ENCODE measurements around the gene NAXE. TPM values are rescaled to one million over a fixed set of nuclear protein-coding genes. Genes with fewer than 3 reads are reported as not detected.

Gene NAXE
- total and polyA plus RNA-seq, 2 of the 13 experiments (the other 11 are each of a cell fraction or from before 2014, with no cell fraction given), result 39.4 to 59.4 TPM

DNA sequence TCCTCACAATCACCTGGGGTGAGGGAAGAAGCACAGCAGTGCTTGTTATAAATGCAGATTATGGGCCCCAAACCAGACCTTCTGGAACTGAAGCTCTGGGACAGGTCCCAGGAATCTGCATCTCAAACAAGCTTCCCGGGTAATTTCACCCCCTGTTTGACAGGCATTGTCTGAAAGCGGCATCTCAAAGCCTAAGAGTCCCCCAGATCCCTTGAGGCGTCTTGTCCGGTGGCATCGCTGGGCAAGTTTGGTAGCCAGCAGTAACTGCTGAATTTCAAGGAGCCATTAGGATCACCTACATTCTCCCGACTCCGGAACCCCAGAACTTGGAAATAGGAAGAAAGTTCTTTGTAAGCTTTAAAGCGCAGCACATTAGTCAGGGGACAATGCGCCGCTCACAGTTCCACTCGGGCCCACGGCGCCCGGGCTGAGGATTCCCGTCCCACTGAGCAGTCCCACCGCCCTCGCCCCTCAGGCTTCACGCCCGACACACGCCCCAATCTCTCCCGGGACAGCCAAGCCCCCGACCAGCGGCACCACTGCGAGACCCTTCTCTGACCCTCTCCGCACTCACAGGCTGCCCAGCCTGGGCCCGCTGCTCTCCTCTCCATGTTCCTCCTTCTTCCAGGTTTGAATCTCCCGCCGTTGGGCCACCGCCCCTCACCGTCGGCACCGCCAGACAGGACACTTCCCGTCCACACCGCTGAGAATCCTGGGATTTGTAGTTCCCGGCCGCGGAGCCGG lies 19.5 kb upstream of the NAXE start, which contains the start of gene IQGAP3:
IQGAP3 (minus strand) TSS at position 647 of the 744 bp plus-strand sequence; CDS start at position 611, 36 bp downstream.
- ATAC-seq, result peak; percentile 100
- peaks cover 1 to 12% of the 10 kb centered on the region in 2 experiments; a peak in 3 of 5 replicates for H3K36me3 ChIP-seq (replicated peaks in 1 of 2; ENCODE audit: control insufficient read depth in 1 of 2, insufficient read depth in 2 of 2, low read length in 2 of 2)
- H3K79me2 ChIP-seq (ENCODE audit: insufficient read depth, low read length), result peaks cover 4% of the 10 kb centered on the region
- no peaks in the 10 kb centered on the region for H4K20me1 ChIP-seq (ENCODE audit: insufficient read depth, low read length)
- H3K27me3 ChIP-seq (ENCODE audit: control insufficient read depth in 1 of 2, insufficient read depth in 2 of 2, low read length in 2 of 2), result peaks cover 0 to 12% of the 10 kb centered on the region in 2 experiments; a peak in 1 of 5 replicates
- H3K9ac ChIP-seq (ENCODE audit: insufficient read depth, low read depth, low read length), result peak within 1 kb of the TSS; percentile 70
- H2AFZ ChIP-seq (ENCODE audit: low read length), result peak within 1 kb of the TSS; percentile 9
- intact Hi-C loops (cut with micrococcal nuclease; ENCODE audit: unreplicated experiment) (loop anchor here (1.0 kb wide), 1 partner anchor 21 kb away; no protein-coding TSS in a partner anchor), in situ Hi-C loops (cut with HindIII; ENCODE audit: extremely low pct_ligation_motif_present, low pct_unique_long_range_greater_than_20kb) (no loop called here)
- H3K9me3 ChIP-seq (ENCODE audit: low read length), result no peaks in the 10 kb centered on the region
- H3K4me3 ChIP-seq (replicated peaks in 1 of 3; ENCODE audit: insufficient read depth in 1 of 3, low read depth in 2 of 3, low read length in 3 of 3), result peak within 1 kb of the TSS; percentile 85 to 95 (median 89)
- peak; percentile 18 for FAIRE-seq
- ChIA-PET CTCF (ENCODE audit: low intra/inter-chr PET ratio, low total read pairs) (no interaction called here), POLR2A (no interaction called here)
- H3K27ac ChIP-seq (ENCODE audit: extremely low read length, insufficient read depth, low read length), result peak within 1 kb of the TSS; percentile 21
- WGBS (ENCODE audit: low lambda C conversion rate), result 1% methylated on average over 19 of the region's 38 CpGs
- DNase-seq (ENCODE audit: low spot score), result peak; percentile 75
- BruUV-seq (replicated peaks), result TSS peak; percentile 90
- H3K4me1 ChIP-seq (ENCODE audit: insufficient read depth, low read length), result peaks cover 24% of the 10 kb centered on the region
- H3K4me2 ChIP-seq (ENCODE audit: low read depth, low read length), result peak within 1 kb of the TSS; percentile 89
- TF ChIP-seq NR1H2 (CRISPR knock-in tag; IDR thresholded peaks at IDR 0.05; ENCODE audit: borderline replicate concordance, low read depth), result no peak
- TF ChIP-seq ARID2 (CRISPR knock-in tag; IDR thresholded peaks at IDR 0.05; ENCODE audit: borderline replicate concordance), result no peak
- no peak for TF ChIP-seq ZNF670 (CRISPR knock-in tag; IDR thresholded peaks at IDR 0.05; ENCODE audit: borderline replicate concordance)
- TF ChIP-seq ZNF614 (CRISPR knock-in tag; IDR thresholded peaks at IDR 0.05; ENCODE audit: borderline replicate concordance), result no peak
- TF ChIP-seq, protein P1, sequence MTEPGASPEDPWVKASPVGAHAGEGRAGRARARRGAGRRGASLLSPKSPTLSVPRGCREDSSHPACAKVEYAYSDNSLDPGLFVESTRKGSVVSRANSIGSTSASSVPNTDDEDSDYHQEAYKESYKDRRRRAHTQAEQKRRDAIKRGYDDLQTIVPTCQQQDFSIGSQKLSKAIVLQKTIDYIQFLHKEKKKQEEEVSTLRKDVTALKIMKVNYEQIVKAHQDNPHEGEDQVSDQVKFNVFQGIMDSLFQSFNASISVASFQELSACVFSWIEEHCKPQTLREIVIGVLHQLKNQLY (CRISPR knock-in tag; IDR thresholded peaks at IDR 0.05), result no peak
- no peak for TF ChIP-seq ZNF569 (CRISPR knock-in tag; IDR thresholded peaks at IDR 0.05; ENCODE audit: borderline replicate concordance)
- no peak; the same call in 1 of the 2 replicates for TF ChIP-seq RXRA (CRISPR knock-in tag; IDR thresholded peaks at IDR 0.05)
- TF ChIP-seq RFX1 (IDR thresholded peaks at IDR 0.05), result no peak
- peak; percentile 57; the same call in 1 of the 2 replicates for TF ChIP-seq SRY (CRISPR knock-in tag; IDR thresholded peaks at IDR 0.05)
- TF ChIP-seq, protein P2, sequence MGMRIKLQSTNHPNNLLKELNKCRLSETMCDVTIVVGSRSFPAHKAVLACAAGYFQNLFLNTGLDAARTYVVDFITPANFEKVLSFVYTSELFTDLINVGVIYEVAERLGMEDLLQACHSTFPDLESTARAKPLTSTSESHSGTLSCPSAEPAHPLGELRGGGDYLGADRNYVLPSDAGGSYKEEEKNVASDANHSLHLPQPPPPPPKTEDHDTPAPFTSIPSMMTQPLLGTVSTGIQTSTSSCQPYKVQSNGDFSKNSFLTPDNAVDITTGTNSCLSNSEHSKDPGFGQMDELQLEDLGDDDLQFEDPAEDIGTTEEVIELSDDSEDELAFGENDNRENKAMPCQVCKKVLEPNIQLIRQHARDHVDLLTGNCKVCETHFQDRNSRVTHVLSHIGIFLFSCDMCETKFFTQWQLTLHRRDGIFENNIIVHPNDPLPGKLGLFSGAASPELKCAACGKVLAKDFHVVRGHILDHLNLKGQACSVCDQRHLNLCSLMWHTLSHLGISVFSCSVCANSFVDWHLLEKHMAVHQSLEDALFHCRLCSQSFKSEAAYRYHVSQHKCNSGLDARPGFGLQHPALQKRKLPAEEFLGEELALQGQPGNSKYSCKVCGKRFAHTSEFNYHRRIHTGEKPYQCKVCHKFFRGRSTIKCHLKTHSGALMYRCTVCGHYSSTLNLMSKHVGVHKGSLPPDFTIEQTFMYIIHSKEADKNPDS (CRISPR knock-in tag; IDR thresholded peaks at IDR 0.05), result no peak
- no peak for TF ChIP-seq ZFP37 (CRISPR knock-in tag; IDR thresholded peaks at IDR 0.05; ENCODE audit: borderline replicate concordance)
- TF ChIP-seq, protein P3, sequence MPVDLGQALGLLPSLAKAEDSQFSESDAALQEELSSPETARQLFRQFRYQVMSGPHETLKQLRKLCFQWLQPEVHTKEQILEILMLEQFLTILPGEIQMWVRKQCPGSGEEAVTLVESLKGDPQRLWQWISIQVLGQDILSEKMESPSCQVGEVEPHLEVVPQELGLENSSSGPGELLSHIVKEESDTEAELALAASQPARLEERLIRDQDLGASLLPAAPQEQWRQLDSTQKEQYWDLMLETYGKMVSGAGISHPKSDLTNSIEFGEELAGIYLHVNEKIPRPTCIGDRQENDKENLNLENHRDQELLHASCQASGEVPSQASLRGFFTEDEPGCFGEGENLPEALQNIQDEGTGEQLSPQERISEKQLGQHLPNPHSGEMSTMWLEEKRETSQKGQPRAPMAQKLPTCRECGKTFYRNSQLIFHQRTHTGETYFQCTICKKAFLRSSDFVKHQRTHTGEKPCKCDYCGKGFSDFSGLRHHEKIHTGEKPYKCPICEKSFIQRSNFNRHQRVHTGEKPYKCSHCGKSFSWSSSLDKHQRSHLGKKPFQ (CRISPR knock-in tag; IDR thresholded peaks at IDR 0.05; ENCODE audit: insufficient replicate concordance), result no peak
- TF ChIP-seq TEAD2 (CRISPR knock-in tag; IDR thresholded peaks at IDR 0.05), result no peak
- 0 out of 2 replicates have a peak, but pooled peaks have one; percentile 40 for TF ChIP-seq TAF1 (CRISPR knock-in tag; IDR thresholded peaks at IDR 0.05)
- no peak for TF ChIP-seq ZFYVE20 (CRISPR knock-in tag; IDR thresholded peaks at IDR 0.05; ENCODE audit: borderline replicate concordance, low read depth)
- no peak for TF ChIP-seq BRD4 (CRISPR knock-in tag; IDR thresholded peaks at IDR 0.05)
- TF ChIP-seq FOXJ3 (CRISPR knock-in tag; IDR thresholded peaks at IDR 0.05; ENCODE audit: borderline replicate concordance), result no peak
- TF ChIP-seq, protein P4, sequence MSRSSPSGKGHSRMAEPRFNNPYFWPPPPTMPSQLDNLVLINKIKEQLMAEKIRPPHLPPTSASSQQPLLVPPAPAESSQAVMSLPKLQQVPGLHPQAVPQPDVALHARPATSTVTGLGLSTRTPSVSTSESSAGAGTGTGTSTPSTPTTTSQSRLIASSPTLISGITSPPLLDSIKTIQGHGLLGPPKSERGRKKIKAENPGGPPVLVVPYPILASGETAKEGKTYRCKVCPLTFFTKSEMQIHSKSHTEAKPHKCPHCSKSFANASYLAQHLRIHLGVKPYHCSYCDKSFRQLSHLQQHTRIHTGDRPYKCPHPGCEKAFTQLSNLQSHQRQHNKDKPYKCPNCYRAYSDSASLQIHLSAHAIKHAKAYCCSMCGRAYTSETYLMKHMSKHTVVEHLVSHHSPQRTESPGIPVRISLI (CRISPR knock-in tag; IDR thresholded peaks at IDR 0.05; ENCODE audit: borderline replicate concordance), result no peak
- TF ChIP-seq ETV6 (CRISPR knock-in tag; conservative IDR thresholded peaks at IDR 0.05), result no peak

Measured in HepG2 (cell line).